GM19238 (cell line): ENCODE results near the gene C17orf100.
"Not testable (repeated sequence)": the region's sequence is repeated elsewhere in the genome, so short reads cannot be mapped to it uniquely, and the experiment has no call there.

Experiments
- DNase-seq: peaks from one replicate; pipeline ENCODE4 v3.0.0; 2011; ENCODE audit warnings: low spot score; ENCODE audit not compliant: insufficient read length

C17orf100 gene

GRCh38 chr17:6690641-6691040 lies 39.1 kb downstream of the C17orf100 start:
- DNase-seq, result no peak

GRCh38 chr17:6691546-6691945 lies 40.0 kb downstream of the C17orf100 start:
- DNase-seq, result no peak

GRCh38 chr17:6691958-6692357 lies 40.4 kb downstream of the C17orf100 start:
- DNase-seq, result not testable (repeated sequence)

- DNase-seq, result no peak
These were observed 43.5 kb downstream of the C17orf100 start for GRCh38 chr17:6695051-6695450.

- no peak for DNase-seq
These were observed 44.0 kb downstream of the C17orf100 start for GRCh38 chr17:6695565-6695964.

- no peak for DNase-seq
These were observed 45.3 kb downstream of the C17orf100 start for GRCh38 chr17:6696906-6697305.

GRCh38 chr17:6698004-6698403 lies 46.4 kb downstream of the C17orf100 start:
- no peak for DNase-seq

GRCh38 chr17:6699997-6700947 lies 48.7 kb downstream of the C17orf100 start:
- no peak for DNase-seq

- DNase-seq, result no peak
These were observed 49.4 kb downstream of the C17orf100 start for GRCh38 chr17:6700948-6701307.

- peak; percentile 46 for DNase-seq
These were observed 50.2 kb downstream of the C17orf100 start for GRCh38 chr17:6701719-6702118.

- DNase-seq, result no peak
These were observed 51.1 kb downstream of the C17orf100 start for GRCh38 chr17:6702567-6703215.
